GM18526 (cell line): Measurements from ENCODE around the gene TNPO2.

Source experiments
- POLR2A ChIP-seq: IDR thresholded peaks from 3 replicates; pipeline ENCODE4 v1.6.1; 2011; ENCODE audit not compliant: insufficient read length; ENCODE audit errors: extremely low read depth

The TNPO2 gene

DNA sequence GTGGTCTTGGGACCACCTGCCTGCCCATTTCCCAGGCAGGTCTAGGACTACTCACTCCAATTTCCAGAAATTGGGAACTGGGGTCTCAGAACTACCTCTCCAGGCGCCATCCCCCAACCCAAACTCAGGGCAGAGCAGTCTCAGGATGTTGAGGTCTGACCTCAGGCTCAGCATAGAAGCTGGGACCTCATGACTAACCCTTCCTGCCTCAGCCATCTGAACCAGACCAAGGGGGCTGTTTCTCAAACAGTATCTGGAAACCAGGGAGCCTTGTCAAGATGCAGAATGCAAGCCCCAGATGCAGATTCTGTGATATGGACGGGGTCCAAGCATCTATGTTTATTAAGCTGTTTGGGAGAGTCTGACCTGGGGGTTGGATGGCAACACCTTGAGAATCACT, 28.6 kb downstream of the TNPO2 start:
- TF ChIP-seq POLR2A: no peak

DNA sequence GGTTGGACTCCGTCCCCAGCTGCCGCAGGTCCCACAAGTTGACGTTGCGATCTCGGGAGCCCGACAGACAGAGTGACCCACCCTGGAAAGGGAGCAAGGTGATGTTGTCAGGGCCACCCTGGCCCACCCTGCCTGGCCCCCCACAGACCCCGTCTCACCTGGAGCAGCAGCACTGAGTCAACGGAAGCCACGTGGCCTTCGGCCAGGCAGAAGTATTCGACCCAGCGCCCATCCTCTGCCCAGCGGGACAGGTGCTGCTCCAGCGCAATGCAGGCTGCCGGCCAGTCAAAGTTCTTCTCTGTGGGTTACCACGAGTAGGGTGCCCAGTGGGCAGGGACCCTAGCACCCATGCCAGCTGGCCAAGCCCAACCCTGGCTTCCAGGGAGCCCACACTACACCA, 29.1 kb downstream of the TNPO2 start:
- no peak for TF ChIP-seq POLR2A

DNA sequence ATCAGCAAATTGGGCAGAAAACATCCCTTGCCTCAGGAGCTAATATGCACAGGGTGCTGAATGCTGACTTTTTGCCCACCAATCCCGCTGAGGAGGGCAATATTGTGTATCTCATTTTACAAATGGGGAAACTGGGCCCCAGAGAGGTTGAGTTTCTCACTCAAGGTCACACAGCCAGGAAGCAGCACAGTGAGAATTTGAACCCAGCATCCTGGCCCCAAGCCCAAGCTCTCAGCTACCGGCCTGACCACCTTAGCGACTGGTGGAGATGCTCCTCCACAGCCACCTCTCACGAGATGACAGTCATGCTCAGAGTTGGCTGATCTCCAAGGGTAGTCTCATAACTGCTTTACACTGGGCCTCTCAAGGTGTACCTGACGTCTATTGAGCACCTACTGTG, 30.8 kb downstream of the TNPO2 start:
- no peak for TF ChIP-seq POLR2A

DNA sequence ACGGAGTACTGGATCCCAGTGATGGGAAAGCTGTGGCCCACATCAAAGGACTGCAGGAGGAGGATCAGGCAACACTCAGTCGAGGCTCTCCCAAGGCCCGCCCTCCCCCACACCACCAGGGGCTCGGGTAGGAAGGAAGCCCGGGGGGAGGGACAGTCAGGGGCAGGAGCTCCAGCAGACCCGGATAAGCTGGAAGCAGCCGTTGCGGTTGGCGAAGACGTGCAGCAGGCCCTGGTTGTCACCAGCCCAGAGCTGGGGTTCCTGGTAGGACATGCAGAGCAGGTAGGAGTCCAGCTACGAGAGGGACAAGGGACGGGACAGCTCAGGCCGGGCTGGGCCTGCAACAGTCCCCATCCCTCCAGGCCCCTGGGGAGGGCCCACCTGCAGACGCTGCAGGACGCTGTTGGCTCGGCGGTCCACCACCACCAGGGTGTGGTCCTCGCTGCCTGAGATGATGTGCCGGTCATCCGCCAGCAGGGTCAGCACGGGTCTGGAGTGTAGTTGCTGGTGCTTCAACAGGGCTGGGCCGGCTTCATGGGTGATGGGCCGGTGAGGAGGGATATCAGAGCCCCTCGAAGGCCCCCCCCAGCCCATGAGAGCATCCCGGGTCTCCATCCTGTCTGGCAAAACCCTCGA, 34.0 kb downstream of the TNPO2 start:
- TF ChIP-seq POLR2A: no peak

DNA sequence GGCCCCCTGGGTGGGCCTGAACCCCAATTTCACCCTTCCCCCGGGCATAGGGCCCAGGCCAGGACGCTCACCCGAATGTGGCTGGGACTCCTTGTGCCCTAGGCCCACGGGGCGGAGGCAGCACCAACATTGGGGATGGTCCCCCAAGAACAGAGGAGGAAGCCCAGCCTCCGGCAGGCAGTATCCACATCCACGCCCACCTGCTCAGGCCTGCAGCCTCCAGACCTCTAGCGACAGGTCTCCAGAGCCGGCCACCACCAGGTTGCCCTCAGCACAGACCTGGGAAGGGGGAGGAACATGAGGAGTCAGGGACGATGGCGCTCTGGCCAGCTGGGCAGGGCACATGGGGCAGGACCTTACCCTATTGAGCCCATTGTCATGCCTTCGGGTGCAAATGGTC, 34.7 kb downstream of the TNPO2 start:
- TF ChIP-seq POLR2A: no peak

DNA sequence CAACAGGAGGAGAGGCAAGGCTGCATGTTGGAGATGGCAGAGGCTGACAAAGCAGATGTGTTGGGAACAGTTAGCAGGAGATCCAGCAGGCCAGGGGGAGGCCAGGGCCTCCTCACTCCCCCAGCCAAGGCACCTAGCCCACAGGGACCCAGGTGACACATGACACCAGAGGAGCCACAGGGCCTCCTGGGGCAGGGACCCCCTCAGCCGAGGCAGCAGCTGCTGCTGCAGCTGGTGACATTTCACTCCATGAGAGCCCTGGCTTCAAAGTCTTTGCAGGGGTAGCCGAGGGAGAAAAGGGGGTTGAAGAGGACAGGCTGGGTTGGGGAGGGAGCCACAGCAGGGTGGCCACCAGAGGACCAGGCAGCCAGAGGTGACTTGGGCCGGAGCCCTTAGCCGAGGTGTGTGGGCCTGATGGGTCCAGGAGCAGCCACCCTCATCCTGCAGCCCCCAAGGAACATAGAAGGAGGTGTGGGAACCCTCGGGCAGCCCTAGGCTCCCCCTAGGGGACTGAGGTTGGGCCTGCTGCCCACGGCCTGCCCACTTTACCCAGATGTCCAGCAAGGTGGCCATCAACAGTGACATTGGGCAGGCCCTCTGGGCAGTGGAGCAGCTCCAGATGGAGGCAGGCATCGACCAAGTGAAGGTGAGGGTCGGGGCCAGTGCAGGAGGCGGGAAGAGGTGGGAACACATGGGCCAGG, 36.1 kb downstream of the TNPO2 start, which contains the start of gene GNG14:
Gene GNG14, plus strand, starts transcription at position 503 of the 701 bp plus-strand sequence. Its CDS starts 51 bp downstream, at position 554.
- no peak for TF ChIP-seq POLR2A

DNA sequence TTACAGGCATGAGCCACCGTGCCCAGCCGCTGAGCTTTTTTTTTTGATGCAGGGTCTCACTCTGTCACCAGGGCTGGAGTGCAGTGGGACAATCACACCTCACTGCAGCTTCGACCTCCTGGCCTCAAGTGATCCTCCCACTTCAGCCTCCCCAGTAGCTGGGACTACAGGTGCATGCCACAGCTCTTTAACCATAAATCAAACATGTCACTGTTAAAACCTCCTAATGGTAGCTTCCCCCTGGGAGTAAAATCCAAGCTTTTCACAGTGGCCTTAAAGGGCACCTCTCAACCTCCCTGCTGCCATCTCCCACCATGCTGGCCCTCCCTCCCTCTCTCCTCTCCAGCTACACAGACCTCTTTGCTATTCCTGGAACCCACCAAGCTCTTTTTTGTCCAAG, 37.9 kb downstream of the TNPO2 start:
- TF ChIP-seq POLR2A: no peak

DNA sequence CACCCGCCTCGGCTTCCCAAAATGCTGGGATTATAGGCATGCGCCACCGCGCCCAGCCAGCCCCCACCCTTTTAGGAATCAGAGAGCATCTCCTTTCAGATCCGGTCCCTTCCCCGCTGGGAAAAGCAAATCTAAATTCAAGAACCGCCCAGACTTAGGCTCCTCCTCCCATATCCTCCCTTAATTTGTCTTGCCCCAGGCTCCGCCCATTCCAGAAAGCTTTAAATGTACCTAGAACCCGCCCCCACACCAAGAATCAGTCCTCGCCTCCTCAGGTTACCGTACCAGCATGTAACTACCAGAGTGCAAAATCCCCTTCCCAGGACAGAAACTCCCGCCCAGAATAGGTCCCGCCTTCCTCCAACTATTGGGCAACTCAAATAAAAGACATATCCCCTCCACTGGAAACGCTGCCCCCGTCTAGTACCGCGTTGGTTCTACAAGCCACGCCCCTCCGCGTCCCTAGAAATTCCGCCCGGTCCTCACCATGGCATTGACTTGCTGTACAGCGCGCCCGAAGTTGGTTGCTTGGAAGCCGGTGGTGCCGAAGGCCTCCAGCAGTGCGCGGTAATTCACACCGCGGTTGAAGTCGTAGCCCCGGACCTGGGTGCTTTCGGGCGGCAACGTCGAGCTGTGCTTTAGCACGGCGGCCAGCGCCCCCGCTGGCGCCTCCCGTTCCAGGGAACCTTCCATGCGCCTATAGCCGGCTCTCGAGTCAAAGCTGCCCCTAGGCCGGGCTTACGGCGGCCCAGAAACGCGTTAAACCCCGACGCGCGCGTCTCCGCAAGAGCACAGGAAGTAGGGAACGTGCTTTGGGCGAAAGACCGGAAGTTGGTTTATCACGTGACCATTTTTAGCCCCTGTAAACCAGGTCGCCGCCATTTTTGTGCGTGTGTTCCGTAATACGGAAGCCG, 42.4 kb downstream of the TNPO2 start, which contains the start of gene DHPS:
Gene DHPS, minus strand, starts transcription at position 807 of the 914 bp plus-strand sequence. Its CDS starts 114 bp downstream, at position 693.
- peak; percentile 65 for TF ChIP-seq POLR2A

DNA sequence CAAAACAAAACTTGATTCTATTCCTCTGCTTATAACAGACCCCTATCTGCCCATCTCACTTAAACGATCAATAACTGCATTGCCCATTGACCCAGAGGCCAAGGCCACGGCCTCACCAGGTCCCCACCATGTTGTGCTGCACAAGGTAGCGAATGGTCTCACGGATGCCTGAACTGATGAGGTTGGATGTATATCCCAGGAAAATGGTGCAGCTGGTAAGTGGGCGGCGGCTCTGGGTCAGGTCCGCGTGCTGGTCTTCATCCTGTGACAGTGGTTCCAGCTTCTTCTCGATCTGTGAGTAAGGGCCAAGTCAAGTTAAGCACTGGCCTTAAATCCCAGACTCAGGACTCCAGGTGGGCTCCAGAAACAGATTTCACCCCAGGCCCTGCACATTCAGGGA, 43.7 kb downstream of the TNPO2 start:
- no peak for TF ChIP-seq POLR2A

DNA sequence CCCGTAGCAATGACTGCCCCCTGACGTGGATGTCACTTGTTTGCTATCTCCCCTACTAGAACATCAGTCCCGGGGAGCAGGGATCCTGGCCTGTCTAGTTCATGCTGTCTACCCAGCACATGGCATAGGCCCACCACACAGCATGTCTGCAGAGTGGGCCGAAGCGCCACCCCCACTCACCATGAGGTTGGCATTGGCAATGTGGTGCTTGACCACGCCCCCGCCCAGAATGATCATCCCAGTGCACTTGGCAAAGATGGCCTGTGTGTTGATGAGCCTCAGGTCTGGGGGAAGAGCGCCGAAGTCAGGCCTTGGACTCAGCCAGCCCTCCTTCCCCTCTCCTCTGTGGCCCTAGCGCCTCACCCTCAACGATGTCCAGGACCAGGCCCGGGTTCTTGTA, 46.8 kb downstream of the TNPO2 start:
- no peak for TF ChIP-seq POLR2A

DNA sequence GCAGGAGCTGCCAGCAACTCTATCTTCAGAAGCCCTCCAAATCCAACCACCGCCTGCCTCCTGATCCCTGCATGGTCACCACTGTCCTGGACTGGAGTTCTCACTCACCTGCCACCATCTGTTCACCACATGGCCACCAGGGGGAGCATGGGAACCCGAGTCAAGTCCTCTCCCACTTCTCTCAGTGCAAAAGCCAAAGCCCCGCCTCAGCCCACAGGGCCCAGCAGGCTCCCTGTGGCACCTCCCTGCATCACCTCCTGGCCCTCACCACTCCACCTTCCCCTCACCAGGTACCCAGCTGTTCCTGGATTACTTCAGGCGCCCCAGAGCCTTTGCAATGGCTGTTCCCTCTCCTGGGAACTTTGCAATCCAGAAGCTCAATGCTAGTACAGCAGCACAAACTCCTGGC, 47.3 kb downstream of the TNPO2 start:
- TF ChIP-seq POLR2A: peak; percentile 32

DNA sequence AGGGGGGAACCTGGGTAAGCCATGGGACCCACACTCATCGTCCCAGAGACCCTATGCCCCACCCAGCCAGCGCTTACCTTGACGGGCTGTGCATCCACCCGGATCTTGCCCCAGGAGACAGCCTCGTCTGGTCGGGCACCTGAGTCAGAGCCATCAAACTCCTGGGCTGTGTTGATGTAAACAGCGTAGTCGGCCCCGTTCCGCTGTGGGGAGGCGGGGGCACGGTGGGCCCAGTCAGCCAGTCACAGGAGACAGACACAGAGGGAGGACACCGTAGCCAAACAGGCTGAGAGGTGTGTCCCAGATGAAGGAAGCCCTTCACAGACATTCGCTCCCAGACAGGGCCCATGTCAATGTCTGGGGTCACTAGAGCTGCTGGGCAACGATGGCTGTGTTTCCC, 47.8 kb downstream of the TNPO2 start:
- no peak for TF ChIP-seq POLR2A

DNA sequence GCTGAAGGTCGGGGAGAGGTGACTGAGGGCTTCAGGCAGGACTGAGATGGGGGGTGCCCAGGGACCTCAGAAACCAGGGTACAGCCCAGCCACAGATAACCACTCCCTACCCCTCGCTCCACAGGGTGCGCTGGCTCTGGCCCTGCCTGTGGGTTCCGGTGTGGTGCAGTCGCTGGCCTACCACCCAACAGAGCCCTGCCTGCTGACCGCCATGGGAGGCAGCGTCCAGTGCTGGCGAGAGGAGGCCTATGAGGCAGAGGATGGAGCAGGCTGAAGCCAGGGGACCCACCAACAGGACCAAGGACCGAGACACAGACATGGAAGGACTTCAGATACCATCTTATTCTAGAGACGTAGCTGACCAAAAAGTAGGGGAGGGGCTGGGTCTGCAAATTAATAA, 48.3 kb downstream of the TNPO2 start:
- no peak for TF ChIP-seq POLR2A

DNA sequence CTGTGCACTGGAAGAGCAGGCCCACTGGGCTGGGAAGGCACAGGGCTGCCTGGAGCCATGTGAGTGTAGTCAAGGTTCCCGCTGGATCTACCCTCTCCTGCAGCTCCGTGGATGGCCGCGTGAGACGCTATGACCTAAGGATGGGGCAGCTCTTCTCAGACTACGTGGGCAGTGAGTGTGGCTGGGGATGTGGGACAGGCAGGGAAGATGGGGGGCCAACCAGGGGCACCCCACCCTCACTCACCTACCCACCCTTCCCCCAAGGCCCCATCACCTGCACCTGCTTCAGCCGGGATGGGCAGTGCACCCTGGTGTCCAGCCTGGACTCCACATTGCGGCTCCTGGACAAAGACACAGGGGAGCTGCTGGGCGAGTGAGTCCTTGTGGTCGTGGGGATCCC, 51.0 kb downstream of the TNPO2 start:
- no peak for TF ChIP-seq POLR2A

DNA sequence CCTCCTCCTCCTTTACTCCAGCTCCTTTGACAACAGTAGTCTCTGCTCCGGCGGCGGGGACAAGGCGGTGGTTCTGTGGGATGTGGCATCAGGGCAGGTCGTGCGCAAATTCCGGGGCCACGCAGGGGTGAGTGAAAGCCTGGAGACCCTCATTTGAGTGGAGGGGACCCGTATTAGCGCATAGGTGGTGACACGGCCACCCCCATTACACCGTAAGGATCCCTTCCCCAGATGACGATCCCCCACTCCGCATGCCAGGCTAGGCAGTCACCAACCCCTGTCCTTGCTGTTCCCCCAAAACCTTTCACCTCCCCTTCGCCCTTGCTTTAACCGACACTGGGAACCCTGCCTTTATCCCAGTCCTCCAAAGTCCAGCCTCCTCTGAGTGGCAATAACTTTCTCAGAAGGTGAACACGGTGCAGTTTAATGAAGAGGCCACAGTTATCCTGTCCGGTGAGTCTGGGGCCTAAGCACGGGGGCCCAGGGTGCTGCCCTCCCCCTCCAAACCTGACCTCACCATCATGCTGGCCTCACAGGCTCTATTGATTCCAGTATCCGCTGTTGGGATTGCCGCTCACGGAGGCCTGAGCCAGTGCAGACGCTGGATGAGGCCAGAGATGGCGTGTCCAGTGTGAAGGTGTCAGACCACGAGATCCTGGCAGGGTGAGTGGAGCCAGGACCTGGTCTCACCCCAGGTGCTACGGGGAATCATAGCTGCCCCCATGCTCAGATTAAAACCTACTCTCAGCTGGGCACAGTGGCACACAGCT, 53.4 kb downstream of the TNPO2 start:
- peak; percentile 12 for TF ChIP-seq POLR2A
